Caco-2 (cell line): ENCODE results near the gene SLIT3. TPM values are rescaled to one million over a fixed set of nuclear protein-coding genes. Genes with fewer than 3 reads are reported as not detected.

Experiments used
- BruUV-seq: library from RNA; stranded (reverse); fragments of 400-500 nt; replicated peaks from 2 replicates; lab custom pipeline; 2021; lab: Mats Ljungman, UMichigan
- CTCF ChIA-PET: fragments of 300-600 bp; sonication (Branson Sonifier 250); formaldehyde crosslinking; loops from one replicate; lab custom pipeline; 2022; ENCODE audit warnings: antibody characterized with exemption; lab: Charles Lee
- POLR2A ChIA-PET: fragments of 300-600 bp; sonication (Branson Sonifier 250); formaldehyde crosslinking; loops from one replicate; lab custom pipeline; 2022; ENCODE audit warnings: antibody characterized with exemption; lab: Charles Lee
- DNase-seq, 2 experiments: peaks; one replicate each; pipeline versions ENCODE4 v3.0.0 to v3.0.0-alpha.2; 2020 to 2022
- H3K27me3 ChIP-seq: replicated peaks from 2 replicates; pipeline ENCODE4 v1.6.0; 2011; ENCODE audit warnings: low read length; ENCODE audit not compliant: control insufficient read depth, insufficient read depth
- H3K36me3 ChIP-seq: 2 replicates; pipeline ENCODE4 v1.5.1; 2011; ENCODE audit warnings: low read length; ENCODE audit not compliant: control insufficient read depth, insufficient read depth
- H3K4me1 ChIP-seq: fragments of 250-450 bp; sonication (Bioruptor Pico); 2 replicates; pipeline ENCODE4 v1.5.1; 2020; ENCODE audit warnings: mild to moderate bottlenecking
- H3K4me3 ChIP-seq: 2 replicates; pipeline ENCODE4 v1.5.1; 2011; ENCODE audit warnings: low read depth, mild to moderate bottlenecking, control low read depth, low read length
- H3K9me3 ChIP-seq: fragments of 250-450 bp; sonication (Bioruptor Pico); 2 replicates; pipeline ENCODE4 v1.5.1; 2020; ENCODE audit warnings: mild to moderate bottlenecking, moderate library complexity
- H3K27ac Mint-ChIP-seq: one replicate; pipeline ENCODE4 v1.8.0; 2022; ENCODE audit warnings: mixed read lengths; ENCODE audit not compliant: unreplicated experiment
- H3K27me3 Mint-ChIP-seq: one replicate; pipeline ENCODE4 v1.8.0; 2022; ENCODE audit warnings: mixed read lengths; ENCODE audit not compliant: insufficient read depth, unreplicated experiment
- H3K36me3 Mint-ChIP-seq: one replicate; pipeline ENCODE4 v1.8.0; 2022; ENCODE audit warnings: mild to moderate bottlenecking, mixed read lengths; ENCODE audit not compliant: insufficient read depth, unreplicated experiment
- H3K4me1 Mint-ChIP-seq: one replicate; pipeline ENCODE4 v1.8.0; 2022; ENCODE audit warnings: low read depth, mixed read lengths; ENCODE audit not compliant: unreplicated experiment
- H3K4me3 Mint-ChIP-seq: one replicate; pipeline ENCODE4 v1.8.0; 2022; ENCODE audit warnings: mild to moderate bottlenecking, moderate library complexity, mixed read lengths; ENCODE audit not compliant: unreplicated experiment
- H3K9me3 Mint-ChIP-seq: one replicate; pipeline ENCODE4 v1.8.0; 2022; ENCODE audit warnings: mixed read lengths; ENCODE audit not compliant: unreplicated experiment
- CTCF ChIP-seq, 2 experiments: fragments of 200-600 bp in 1 of 2; IDR thresholded peaks; 1 replicate in 1 of 2; 2 replicates in 1 of 2; pipeline versions ENCODE4 v1.5.1 to v1.8.0; 2011 to 2022; ENCODE audit warnings: antibody characterized with exemption in 1 of 2, control low read depth in 1 of 2, inconsistent platforms in 1 of 2, low read depth in 1 of 2, low read length in 1 of 2, mild to moderate bottlenecking in 1 of 2, moderate library complexity in 1 of 2; ENCODE audit not compliant: insufficient read depth in 1 of 2, severe bottlenecking in 1 of 2, unreplicated experiment in 1 of 2
- intact Hi-C: fragments of 100-400 bp; cut with micrococcal nuclease; formaldehyde crosslinking; loops from one replicate; pipeline ENCODE4 v1.10.0; 2022; ENCODE audit not compliant: unreplicated experiment
- total RNA-seq: library from RNA; stranded (reverse); gene quantifications from 2 replicates; pipeline ENCODE4 v1.2.3, GENCODE V29; 2022

Gene SLIT3
- total RNA-seq, 1 experiment from 2014 or later, result 2.1 TPM

DNA sequence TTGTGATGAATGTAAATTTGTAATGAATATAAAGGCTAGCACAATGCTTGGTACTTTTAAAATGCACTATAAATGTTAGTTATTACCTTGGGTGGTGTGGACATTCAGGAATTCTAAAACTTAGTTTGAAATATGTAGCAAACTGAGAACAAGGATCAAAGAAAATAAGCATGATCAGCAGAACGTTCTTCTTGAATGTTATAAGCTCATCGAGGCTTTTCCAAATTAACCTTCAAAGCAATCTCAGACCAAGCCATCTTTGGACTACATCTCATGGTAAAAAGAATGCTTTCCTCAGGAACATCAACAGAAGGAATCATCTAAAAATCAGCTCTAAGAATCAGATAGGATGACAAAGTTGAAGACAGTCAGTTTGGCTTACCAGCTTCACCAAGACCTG lies 146.3 kb downstream of the SLIT3 start:
- Histone ChIP-seq H3K36me3 (no peaks in the 10 kb centered on the region), H3K27me3 (no peaks in the 10 kb centered on the region), H3K9me3 (no peaks in the 10 kb centered on the region), H3K4me1 (peaks cover 36% of the 10 kb centered on the region), H3K4me3 (no peak overlapping the region)
- ChIA-PET POLR2A (no interaction called here), CTCF (no interaction called here)
- no TSS peak for BruUV-seq
- H3K4me1 Mint-ChIP-seq, result peaks cover 44% of the 10 kb centered on the region
- DNase-seq, result no peak
- peaks cover 17% of the 10 kb centered on the region for H3K9me3 Mint-ChIP-seq
- peaks cover 15% of the 10 kb centered on the region for H3K36me3 Mint-ChIP-seq
- no peak overlapping the region for H3K4me3 Mint-ChIP-seq
- H3K27ac Mint-ChIP-seq, result no peak overlapping the region
- no peak for TF ChIP-seq CTCF (IDR thresholded peaks at IDR 0.05; ENCODE audit: insufficient read depth in 1 of 2, low read depth in 1 of 2, low read length in 1 of 2, severe bottlenecking in 1 of 2, unreplicated experiment in 1 of 2)
- no peaks in the 10 kb centered on the region for H3K27me3 Mint-ChIP-seq
- intact Hi-C loops, result no loop called here

- ChIA-PET POLR2A (no interaction called here), CTCF (no interaction called here)
- peak in 1 of 2 experiments; percentile 29 for DNase-seq
- Mint-ChIP-seq H3K4me3 (no peak overlapping the region), H3K4me1 (peaks cover 51% of the 10 kb centered on the region), H3K27ac (peak overlapping the region; percentile 33), H3K27me3 (no peaks in the 10 kb centered on the region), H3K36me3 (peaks cover 15% of the 10 kb centered on the region), H3K9me3 (peaks cover 13% of the 10 kb centered on the region)
- H3K4me3 ChIP-seq, result no peak overlapping the region
- peaks cover 40% of the 10 kb centered on the region for H3K4me1 ChIP-seq
- H3K36me3 ChIP-seq, result no peaks in the 10 kb centered on the region
- no peaks in the 10 kb centered on the region for H3K9me3 ChIP-seq
- no TSS peak for BruUV-seq
- intact Hi-C loops, result loop anchor here (2.0 kb wide), 1 partner anchor 69 kb away; no protein-coding TSS in a partner anchor
- H3K27me3 ChIP-seq, result no peaks in the 10 kb centered on the region
- TF ChIP-seq CTCF (IDR thresholded peaks at IDR 0.05; ENCODE audit: insufficient read depth in 1 of 2, low read depth in 1 of 2, low read length in 1 of 2, severe bottlenecking in 1 of 2, unreplicated experiment in 1 of 2), result no peak
Observed at GRCh38 chr5:169153405-169153804, 147.5 kb downstream of the SLIT3 start.

GRCh38 chr5:169152946-169153345 lies 148.0 kb downstream of the SLIT3 start:
- BruUV-seq, result no TSS peak
- Mint-ChIP-seq H3K27ac (peak overlapping the region; percentile 33), H3K36me3 (peaks cover 12% of the 10 kb centered on the region), H3K27me3 (no peaks in the 10 kb centered on the region), H3K4me1 (peaks cover 51% of the 10 kb centered on the region), H3K4me3 (no peak overlapping the region), H3K9me3 (peaks cover 9% of the 10 kb centered on the region)
- ChIA-PET POLR2A (no interaction called here), CTCF (no interaction called here)
- Histone ChIP-seq H3K27me3 (no peaks in the 10 kb centered on the region), H3K36me3 (no peaks in the 10 kb centered on the region), H3K4me1 (peaks cover 40% of the 10 kb centered on the region), H3K4me3 (no peak overlapping the region), H3K9me3 (no peaks in the 10 kb centered on the region)
- no peak for DNase-seq
- no peak for TF ChIP-seq CTCF (IDR thresholded peaks at IDR 0.05; ENCODE audit: insufficient read depth in 1 of 2, low read depth in 1 of 2, low read length in 1 of 2, severe bottlenecking in 1 of 2, unreplicated experiment in 1 of 2)
- intact Hi-C loops, result loop anchor here (2.0 kb wide), 1 partner anchor 70 kb away; no protein-coding TSS in a partner anchor
